Activated naive CD4-positive, alpha-beta T cell treated with anti-CD3 and anti-CD28 coated beads, Interleukin-2, amount 10 ng/mL, durations not matched to agents 7 days and 5 days (primary cell): Measurements from ENCODE around the gene CSK.
A peak's percentile ranks its signal among the peaks of the same experiment; 100 is the strongest.
"Not testable (repeated sequence)": the region's sequence is repeated elsewhere in the genome, so short reads cannot be mapped to it uniquely, and the experiment has no call there.

Source experiments
- CTCF ChIA-PET: fragments of 350-600 bp; sonication (Branson Sonifier 250); formaldehyde crosslinking; loops from one replicate; lab custom pipeline; 2021; ENCODE audit warnings: antibody characterized with exemption; lab: Charles Lee
- DNase-seq: peaks from one replicate; pipeline ENCODE4 v3.0.0-alpha.2; 2020
- H3K27ac Mint-ChIP-seq: one replicate; pipeline ENCODE4 v1.8.0; 2021; ENCODE audit warnings: mild to moderate bottlenecking, moderate library complexity, mixed read lengths
- H3K27me3 Mint-ChIP-seq: one replicate; pipeline ENCODE4 v1.8.0; 2021; ENCODE audit warnings: mild to moderate bottlenecking, mixed read lengths
- H3K36me3 Mint-ChIP-seq: one replicate; pipeline ENCODE4 v1.8.0; 2021; ENCODE audit warnings: mixed read lengths
- H3K4me1 Mint-ChIP-seq: one replicate; pipeline ENCODE4 v1.8.0; 2021; ENCODE audit warnings: mixed read lengths
- H3K4me3 Mint-ChIP-seq: one replicate; pipeline ENCODE4 v1.8.0; 2021; ENCODE audit warnings: mild to moderate bottlenecking, moderate library complexity, mixed read lengths
- H3K9me3 Mint-ChIP-seq: one replicate; pipeline ENCODE4 v1.8.0; 2021; ENCODE audit warnings: mixed read lengths

Gene CSK

DNA sequence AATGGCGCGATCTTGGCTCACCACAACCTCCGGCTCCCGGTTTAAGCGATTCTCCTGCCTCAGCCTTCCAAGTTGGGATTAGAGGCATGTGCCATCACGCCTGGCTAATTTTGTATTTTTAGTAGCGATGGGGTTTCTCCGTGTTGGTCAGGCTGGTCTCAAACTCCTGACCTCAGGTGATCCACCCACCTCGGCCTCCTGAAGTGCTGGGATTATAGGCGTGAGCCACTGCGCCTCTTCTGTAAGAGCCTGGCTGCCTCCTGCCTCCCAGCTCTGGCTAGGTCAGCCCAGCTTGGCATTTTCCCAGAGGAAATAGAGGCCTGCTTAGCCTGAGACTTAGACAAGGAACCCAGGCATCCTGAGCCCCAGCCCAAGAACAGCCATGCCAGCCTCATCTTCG, 4.2 kb downstream of the CSK start:
- H3K36me3 Mint-ChIP-seq = peaks cover 58% of the 10 kb centered on the region
- not testable (repeated sequence) for H3K27me3 Mint-ChIP-seq, H3K9me3 Mint-ChIP-seq, DNase-seq
- CTCF ChIA-PET = interaction anchor here (2.5 to 23.0 kb wide), 3 partner anchors 7 to 58 kb away, joined by 11 to 880 read pairs (median 880); partner anchors contain the start of gene CSK
- peak overlapping the region; percentile 99 for H3K27ac Mint-ChIP-seq
- H3K4me3 Mint-ChIP-seq = peak overlapping the region; percentile 91
- peaks cover 58% of the 10 kb centered on the region for H3K4me1 Mint-ChIP-seq

DNA sequence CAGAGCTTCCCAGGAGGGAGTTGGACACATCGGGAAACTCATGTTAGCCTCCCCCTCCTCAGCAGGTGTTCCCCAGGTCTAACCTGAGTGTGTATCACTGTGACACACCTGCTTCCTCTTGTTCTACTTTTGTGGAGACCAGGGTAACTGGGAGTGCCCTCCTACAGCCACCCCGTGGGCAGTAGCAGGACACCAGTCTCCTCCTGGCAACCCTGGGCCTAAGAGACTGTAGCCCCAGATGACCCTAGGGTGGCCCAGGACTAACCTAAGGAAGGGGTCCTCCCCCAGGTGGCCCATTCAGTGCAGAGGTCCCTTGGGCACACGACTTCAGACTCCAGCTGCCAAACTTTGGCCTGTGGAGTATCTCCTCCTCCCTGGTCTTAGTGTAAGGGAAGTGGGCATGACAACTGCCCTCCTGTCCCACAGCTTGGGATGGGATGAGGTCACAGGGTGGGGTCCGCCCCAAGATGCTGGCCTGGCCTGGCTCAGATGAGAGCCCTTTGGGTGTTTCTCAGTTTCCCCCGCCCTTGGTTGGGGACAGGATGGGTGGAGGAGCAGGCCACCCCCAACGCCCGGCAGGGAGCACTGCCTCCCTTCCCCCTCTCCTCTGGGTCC, 4.8 kb downstream of the CSK start:
- Mint-ChIP-seq H3K9me3 (no peaks in the 10 kb centered on the region), H3K4me1 (peaks cover 61% of the 10 kb centered on the region), H3K4me3 (peak overlapping the region; percentile 91)

DNA sequence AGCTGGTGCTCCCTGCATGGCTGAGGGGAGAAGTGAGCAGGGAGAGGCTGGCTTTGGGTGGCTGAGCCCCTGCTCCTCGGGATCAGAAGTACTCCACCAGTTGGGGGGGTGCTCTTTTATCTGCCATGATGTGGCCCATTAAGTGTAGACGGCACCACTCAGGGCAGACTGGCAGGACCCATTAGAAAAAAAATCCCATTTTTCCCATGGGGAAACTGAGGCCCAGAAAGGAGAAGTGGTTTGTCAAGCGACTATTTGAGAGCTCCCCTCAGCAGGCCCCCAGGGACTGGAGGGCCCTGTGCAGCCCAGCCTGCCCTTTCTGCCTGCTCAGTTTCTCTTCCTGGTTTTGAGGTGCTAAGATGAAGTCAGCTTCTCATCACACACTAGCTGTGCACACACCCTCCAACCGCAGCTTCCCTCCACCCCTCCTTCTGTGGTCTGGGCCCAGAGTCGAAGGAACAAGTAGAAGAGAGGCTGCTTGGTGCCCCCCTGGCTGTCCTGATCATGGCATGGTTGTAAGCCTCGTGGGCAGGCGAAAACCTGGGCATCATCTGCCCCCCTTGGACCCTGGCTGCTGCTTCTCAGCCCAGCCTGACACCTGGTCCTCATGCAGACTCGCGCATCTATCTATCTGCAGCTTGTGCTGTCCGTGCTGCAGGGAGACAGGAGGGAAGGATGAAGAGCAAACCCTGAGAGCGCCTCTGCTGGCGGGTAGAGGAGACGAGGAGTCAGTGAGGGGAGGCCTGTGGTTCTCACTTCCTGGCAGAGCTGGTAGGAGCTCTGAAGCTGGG, 5.6 kb downstream of the CSK start:
- Mint-ChIP-seq H3K9me3 (no peaks in the 10 kb centered on the region), H3K36me3 (peaks cover 69% of the 10 kb centered on the region), H3K4me3 (peak overlapping the region; percentile 91), H3K27me3 (no peaks in the 10 kb centered on the region), H3K4me1 (peaks cover 69% of the 10 kb centered on the region), H3K27ac (peak overlapping the region; percentile 99)
- CTCF ChIA-PET = interaction anchor here (0.5 to 23.0 kb wide), 15 partner anchors 6 to 664 kb away, joined by 3 to 880 read pairs (median 3); partner anchors contain the start of genes CLK3, CSK and SIN3A
- peak; percentile 95 for DNase-seq

More for the DNA sequence above, 4.8 kb downstream of the CSK start:
- DNase-seq = peak; percentile 47
- H3K27me3 Mint-ChIP-seq = no peaks in the 10 kb centered on the region
- CTCF ChIA-PET = interaction anchor here (0.6 to 23.0 kb wide), 10 partner anchors 7 to 417 kb away, joined by 3 to 880 read pairs (median 4); partner anchors contain the start of genes CLK3 and CSK
- H3K36me3 Mint-ChIP-seq = peaks cover 63% of the 10 kb centered on the region
- peak overlapping the region; percentile 99 for H3K27ac Mint-ChIP-seq

DNA sequence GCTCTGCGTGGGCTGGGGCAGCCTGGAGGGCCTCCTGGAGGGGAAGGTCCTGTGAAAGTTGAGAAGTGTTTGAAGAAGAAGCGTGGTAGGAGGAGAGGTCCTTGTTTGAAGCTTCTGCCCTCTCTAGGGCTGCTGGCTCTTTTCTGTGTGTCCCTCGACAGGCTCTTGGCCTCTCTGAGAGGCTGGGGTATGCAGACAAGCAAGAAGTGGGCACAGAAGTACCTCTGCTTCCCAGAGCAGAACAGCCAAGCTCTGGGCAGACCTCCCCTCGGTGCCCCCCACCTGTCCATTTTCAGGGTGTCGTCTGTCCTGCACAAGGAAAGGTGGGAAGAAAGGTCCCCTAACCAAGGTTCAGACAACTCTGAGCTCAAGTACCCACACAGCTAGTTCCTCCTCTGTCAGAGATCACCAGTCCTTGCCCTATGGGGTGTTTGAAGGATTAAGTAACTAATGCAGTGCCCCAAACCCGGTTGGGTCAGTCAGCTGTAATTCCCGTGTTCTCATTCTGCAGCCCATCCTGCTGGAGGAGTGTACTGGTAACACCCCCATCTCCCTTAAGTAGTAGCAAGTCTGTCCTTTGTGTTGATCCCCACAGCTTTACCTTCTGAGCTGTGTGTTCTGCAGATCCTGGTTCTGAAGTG, 6.3 kb downstream of the CSK start:
- Mint-ChIP-seq H3K4me1 (peaks cover 76% of the 10 kb centered on the region), H3K36me3 (peaks cover 64% of the 10 kb centered on the region), H3K4me3 (peak overlapping the region; percentile 91), H3K27me3 (no peaks in the 10 kb centered on the region), H3K9me3 (no peaks in the 10 kb centered on the region), H3K27ac (peak overlapping the region; percentile 99)
- CTCF ChIA-PET = interaction anchor here (0.5 to 23.0 kb wide), 11 partner anchors 5 to 663 kb away, joined by 3 to 880 read pairs (median 3); partner anchors contain the start of genes CLK3, CSK and SIN3A
- no peak for DNase-seq

DNA sequence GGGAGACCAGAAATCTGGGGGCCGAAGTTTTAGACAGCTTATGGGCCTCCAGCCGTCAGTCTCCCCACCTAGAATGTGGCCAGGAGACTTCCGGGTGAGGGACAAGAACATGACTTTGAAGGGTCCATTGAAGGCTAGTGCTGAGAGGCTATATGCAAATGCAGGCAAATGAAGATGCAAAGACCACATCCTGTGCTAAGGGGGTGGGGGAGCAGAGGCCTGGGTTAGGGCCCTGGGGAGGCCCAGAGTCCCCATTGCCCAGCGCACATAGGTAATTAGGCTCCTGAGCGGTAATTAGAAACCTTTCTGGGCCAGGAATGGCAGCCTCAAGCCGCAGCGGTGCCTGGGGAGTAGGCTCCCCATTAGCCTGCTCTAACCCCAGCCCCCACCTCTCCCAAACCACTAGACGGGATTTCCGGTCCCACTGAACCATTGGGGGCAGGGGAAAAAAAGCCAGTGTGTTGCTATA, 6.8 kb downstream of the CSK start:
- peak; percentile 85 for DNase-seq
- CTCF ChIA-PET = interaction anchor here (0.8 to 23.0 kb wide), 6 partner anchors 5 to 173 kb away, joined by 3 to 880 read pairs (median 6); partner anchors contain the start of genes CLK3 and CSK
- Mint-ChIP-seq H3K4me3 (peak overlapping the region; percentile 91), H3K9me3 (no peaks in the 10 kb centered on the region), H3K4me1 (peaks cover 81% of the 10 kb centered on the region), H3K27me3 (no peaks in the 10 kb centered on the region), H3K27ac (peak overlapping the region; percentile 99), H3K36me3 (peaks cover 59% of the 10 kb centered on the region)

DNA sequence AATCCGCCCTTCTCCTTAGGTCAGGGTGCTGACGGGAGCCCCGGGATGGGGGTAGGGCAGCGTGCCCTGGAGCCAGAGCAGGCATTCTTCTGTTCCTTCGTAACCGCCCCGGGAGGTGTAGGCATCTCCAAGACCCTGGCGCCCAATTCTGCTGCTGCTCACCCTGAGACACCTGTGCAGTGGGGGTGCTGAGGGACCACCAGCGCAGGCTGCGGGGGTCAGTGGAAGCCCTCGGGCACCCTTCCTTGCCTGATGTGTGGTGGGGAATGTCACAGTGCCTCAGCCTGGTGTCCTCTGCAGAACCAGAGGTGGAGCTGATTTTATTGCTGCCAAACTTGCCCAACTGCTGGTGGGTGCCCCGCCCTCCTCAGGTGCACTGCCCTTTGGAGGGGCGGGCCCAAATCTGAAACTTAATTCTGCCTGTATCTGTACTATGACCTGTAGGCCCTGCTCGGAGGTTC, 7.3 kb downstream of the CSK start:
- Mint-ChIP-seq H3K9me3 (no peaks in the 10 kb centered on the region), H3K4me3 (peak overlapping the region; percentile 91), H3K36me3 (peaks cover 55% of the 10 kb centered on the region), H3K27ac (peak overlapping the region; percentile 99), H3K27me3 (no peaks in the 10 kb centered on the region), H3K4me1 (peaks cover 84% of the 10 kb centered on the region)
- DNase-seq = peak; percentile 70
- CTCF ChIA-PET = interaction anchor here (2.5 to 23.0 kb wide), 3 partner anchors 4 to 161 kb away, joined by 8 to 880 read pairs (median 880); partner anchors contain the start of gene CSK

DNA sequence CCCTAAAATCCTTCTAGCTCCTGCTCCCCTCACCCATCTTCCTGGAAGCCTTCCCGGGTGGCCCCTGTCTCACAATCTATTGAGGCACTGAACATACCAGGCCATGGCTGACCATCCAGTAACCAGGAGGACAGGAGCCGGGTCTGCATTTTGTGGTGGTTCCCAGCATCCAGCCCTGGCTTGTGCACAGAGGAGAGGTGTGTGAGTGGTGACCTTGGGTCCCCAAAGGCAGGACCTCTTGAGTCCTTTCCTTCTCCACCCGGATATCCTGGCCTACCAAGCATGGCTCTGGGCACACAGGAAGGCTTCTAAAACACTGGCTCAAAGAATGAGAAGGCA, 7.8 kb downstream of the CSK start:
- CTCF ChIA-PET = interaction anchor here (15.9 to 23.0 kb wide), 2 partner anchors 4 to 11 kb away, joined by 880 read pairs; partner anchors contain the start of gene CSK
- H3K27ac Mint-ChIP-seq = peak overlapping the region; percentile 99
- H3K9me3 Mint-ChIP-seq = no peaks in the 10 kb centered on the region
- H3K4me3 Mint-ChIP-seq = peak overlapping the region; percentile 91
- DNase-seq = no peak
- peaks cover 84% of the 10 kb centered on the region for H3K4me1 Mint-ChIP-seq
- H3K27me3 Mint-ChIP-seq = no peaks in the 10 kb centered on the region
- H3K36me3 Mint-ChIP-seq = peaks cover 52% of the 10 kb centered on the region

DNA sequence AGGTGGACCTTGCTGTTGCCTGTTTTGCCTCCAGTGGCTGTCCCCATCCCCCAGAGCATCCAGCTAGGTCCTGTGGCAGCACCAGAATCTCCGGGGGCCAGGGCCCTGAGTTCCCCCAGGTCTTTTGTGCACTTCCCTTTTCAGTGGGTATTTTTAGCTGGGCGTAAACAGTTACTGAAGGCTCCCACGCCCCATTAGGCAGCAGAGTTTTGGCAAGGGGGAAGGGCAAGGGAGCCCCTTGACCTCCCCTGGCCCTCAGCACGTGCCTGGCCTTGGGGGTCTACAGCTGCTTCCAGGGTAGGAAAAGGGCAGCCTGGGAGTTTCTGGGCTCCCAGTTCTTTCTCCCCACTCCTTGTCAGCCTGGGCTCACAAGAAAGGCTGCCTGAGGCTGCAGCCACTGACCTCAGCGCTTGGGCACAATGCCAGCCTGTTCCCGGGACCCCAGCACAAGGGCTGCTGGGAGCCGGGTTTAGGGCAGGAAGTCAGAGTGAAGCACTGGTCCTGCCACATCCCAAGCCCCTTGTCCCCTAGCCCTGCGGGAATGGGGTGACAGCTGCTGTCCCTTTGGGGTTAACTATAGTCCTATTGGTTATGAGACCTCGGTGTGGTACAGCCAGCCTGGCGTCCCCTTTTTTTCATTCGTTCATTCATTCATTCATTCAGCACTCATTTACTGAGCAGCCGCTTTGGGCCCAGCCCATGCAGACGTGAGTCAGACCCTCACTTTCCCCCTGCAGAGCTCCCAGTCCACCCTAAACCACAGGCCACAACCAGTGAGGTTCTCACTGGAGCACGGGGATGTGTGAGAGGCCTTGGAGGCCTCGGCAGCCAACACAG, 8.4 kb downstream of the CSK start:
- no peaks in the 10 kb centered on the region for H3K9me3 Mint-ChIP-seq
- H3K27me3 Mint-ChIP-seq = no peaks in the 10 kb centered on the region
- CTCF ChIA-PET = interaction anchor here (15.9 to 23.0 kb wide), 2 partner anchors 3 to 11 kb away, joined by 880 read pairs; partner anchors contain the start of gene CSK
- peaks cover 84% of the 10 kb centered on the region for H3K4me1 Mint-ChIP-seq
- peak; percentile 46 for DNase-seq
- peaks cover 52% of the 10 kb centered on the region for H3K36me3 Mint-ChIP-seq
- H3K4me3 Mint-ChIP-seq = peak overlapping the region; percentile 91
- H3K27ac Mint-ChIP-seq = peak overlapping the region; percentile 99

DNA sequence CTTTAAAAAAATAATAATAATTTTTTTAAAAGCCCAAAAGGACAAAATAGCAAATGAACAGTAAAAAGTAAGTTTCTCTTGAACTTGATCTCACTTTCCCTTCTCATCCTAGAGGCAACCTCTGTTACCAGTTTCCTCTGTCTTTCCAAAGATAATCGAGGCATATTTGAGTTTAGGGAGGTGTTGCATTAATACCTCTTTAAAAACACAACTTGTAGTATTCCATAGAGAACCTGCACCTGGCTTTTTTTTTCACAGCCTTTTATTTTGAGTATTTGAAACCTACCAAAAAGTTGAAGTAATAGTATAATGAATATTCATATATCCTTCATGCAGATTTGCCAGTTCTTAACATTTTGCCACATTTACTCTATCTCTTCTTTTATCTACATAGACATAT, 9.1 kb downstream of the CSK start:
- no peak for DNase-seq
- H3K27ac Mint-ChIP-seq = peak overlapping the region; percentile 80
- H3K4me1 Mint-ChIP-seq = peaks cover 87% of the 10 kb centered on the region
- H3K4me3 Mint-ChIP-seq = peak overlapping the region; percentile 91
- peaks cover 51% of the 10 kb centered on the region for H3K36me3 Mint-ChIP-seq
- H3K9me3 Mint-ChIP-seq = no peaks in the 10 kb centered on the region
- CTCF ChIA-PET = interaction anchor here (0.8 to 15.9 kb wide), 2 partner anchors 9 to 12 kb away, joined by 3 to 880 read pairs; partner anchors contain the start of gene CSK
- H3K27me3 Mint-ChIP-seq = no peaks in the 10 kb centered on the region

DNA sequence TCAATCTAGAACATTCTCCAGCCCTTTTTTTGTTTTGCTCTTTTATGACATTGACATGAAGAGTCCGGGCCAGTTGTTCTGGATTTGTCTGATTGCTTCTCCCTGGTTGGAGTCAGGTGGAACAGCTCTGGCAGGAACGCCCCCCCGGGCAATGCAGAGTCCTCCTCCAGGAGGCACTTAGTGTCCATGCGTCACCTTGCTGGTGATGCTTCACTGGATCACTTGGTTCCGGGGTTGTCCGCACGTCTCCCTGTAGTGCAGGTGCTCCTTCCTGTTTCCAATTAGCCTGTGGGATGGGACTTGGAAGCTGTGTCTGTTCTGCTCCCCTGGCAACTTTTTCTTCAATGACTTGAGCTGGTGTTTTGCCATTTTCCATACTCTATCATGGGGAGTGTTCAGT, 9.8 kb downstream of the CSK start:
- H3K4me1 Mint-ChIP-seq = peaks cover 91% of the 10 kb centered on the region
- H3K27me3 Mint-ChIP-seq = no peaks in the 10 kb centered on the region
- CTCF ChIA-PET = interaction anchor here (0.8 to 15.9 kb wide), 4 partner anchors 8 to 160 kb away, joined by 3 to 880 read pairs (median 4); partner anchors contain the start of gene CSK
- H3K9me3 Mint-ChIP-seq = no peaks in the 10 kb centered on the region
- no peak for DNase-seq
- peak overlapping the region; percentile 80 for H3K27ac Mint-ChIP-seq
- peaks cover 52% of the 10 kb centered on the region for H3K36me3 Mint-ChIP-seq
- H3K4me3 Mint-ChIP-seq = peak overlapping the region; percentile 19

DNA sequence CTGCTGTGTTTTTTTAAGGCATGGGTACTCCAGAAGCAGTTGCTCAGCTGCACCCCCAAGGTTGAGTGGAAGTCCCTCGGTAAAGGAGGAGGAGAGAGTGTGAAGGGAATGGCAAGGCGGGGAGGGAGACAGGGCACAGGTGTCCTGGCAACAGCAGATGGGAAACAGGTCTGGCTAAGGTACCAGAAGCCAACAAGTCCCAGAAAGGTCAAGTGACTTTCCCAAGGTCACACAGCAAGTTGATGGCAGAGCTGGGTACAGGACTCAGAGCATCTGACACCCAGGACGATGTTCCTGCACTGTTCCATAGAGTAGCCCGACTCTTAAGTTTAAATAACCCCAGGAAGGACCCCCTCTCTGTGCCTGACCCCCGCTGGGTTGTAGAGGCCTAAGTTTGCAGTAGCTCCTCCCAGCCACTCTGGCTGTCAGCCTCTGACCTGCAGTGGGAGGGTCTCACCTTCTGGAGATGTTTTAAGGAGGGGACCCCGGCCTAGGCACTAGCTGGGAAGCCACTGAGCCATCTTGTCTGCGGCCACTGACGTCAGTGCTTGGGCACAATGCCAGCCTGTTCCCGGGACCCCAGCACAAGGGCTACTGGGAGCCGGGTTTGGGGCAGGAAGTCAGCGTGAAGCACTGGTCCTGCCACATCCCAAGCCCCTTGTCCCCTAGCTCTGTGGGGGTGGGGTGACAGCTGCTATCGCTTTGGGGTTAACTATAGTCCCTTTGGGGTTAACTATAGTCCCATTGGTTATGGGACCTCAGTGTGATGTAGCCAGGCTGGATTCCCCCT, 10.5 kb downstream of the CSK start:
- Mint-ChIP-seq H3K4me1 (peaks cover 89% of the 10 kb centered on the region), H3K27ac (peak overlapping the region; percentile 80), H3K27me3 (no peaks in the 10 kb centered on the region), H3K36me3 (peaks cover 49% of the 10 kb centered on the region), H3K9me3 (no peaks in the 10 kb centered on the region), H3K4me3 (peak overlapping the region; percentile 19)
- no peak for DNase-seq
- CTCF ChIA-PET = interaction anchor here (1.2 to 15.9 kb wide), 5 partner anchors 13 to 160 kb away, joined by 3 to 880 read pairs (median 4); partner anchors contain the start of gene CSK
